Measurements from ENCODE around the gene EHMT1.

DNA sequence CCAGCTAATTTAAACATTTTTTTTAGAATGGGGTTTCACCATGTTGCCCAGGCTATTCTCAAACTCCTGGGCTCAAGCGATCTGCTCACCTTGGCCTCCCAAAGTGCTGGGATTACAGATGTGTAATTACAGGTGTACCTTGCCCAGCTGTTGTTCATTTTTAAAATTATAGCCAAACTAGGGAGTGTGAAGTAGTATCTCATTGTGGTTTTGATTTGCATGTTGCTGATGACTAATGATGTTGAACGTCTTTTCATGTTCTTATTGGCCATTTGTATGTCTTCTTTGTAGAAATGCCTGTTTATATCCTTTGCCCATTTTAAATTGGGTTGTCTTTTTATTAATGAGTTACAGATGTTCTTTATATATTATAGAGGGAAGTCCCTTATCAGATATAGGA is 31.5 kb downstream of the EHMT1 start:
- TF ChIP-seq, protein P1, sequence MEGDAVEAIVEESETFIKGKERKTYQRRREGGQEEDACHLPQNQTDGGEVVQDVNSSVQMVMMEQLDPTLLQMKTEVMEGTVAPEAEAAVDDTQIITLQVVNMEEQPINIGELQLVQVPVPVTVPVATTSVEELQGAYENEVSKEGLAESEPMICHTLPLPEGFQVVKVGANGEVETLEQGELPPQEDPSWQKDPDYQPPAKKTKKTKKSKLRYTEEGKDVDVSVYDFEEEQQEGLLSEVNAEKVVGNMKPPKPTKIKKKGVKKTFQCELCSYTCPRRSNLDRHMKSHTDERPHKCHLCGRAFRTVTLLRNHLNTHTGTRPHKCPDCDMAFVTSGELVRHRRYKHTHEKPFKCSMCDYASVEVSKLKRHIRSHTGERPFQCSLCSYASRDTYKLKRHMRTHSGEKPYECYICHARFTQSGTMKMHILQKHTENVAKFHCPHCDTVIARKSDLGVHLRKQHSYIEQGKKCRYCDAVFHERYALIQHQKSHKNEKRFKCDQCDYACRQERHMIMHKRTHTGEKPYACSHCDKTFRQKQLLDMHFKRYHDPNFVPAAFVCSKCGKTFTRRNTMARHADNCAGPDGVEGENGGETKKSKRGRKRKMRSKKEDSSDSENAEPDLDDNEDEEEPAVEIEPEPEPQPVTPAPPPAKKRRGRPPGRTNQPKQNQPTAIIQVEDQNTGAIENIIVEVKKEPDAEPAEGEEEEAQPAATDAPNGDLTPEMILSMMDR (IDR thresholded peaks at IDR 0.05), result no peak
- no peak for TF ChIP-seq SIN3A (IDR thresholded peaks at IDR 0.05; ENCODE audit: borderline replicate concordance, low read depth, low read length)
- no peak for TF ChIP-seq NFIC (IDR thresholded peaks at IDR 0.05; ENCODE audit: borderline replicate concordance)
- no peak for TF ChIP-seq RAD21 (IDR thresholded peaks at IDR 0.05; ENCODE audit: low read length)
- no peak for TF ChIP-seq TEAD4 (IDR thresholded peaks at IDR 0.05; ENCODE audit: borderline replicate concordance, insufficient read depth)
- no peak for TF ChIP-seq POLR2AphosphoS5 (IDR thresholded peaks at IDR 0.05; ENCODE audit: low read depth, low read length)
- no peak for TF ChIP-seq MXI1 (IDR thresholded peaks at IDR 0.05; ENCODE audit: low read depth, low read length)
